HG03095 (cell line): ENCODE data around the gene SNX15.
"Not testable (repeated sequence)": the region's sequence is repeated elsewhere in the genome, so short reads cannot be mapped to it uniquely, and the experiment has no call there.

Experiments used
- ATAC-seq: cut with Tn5 transposase; IDR thresholded peaks from one replicate; pipeline ENCODE4 v1.9.1; 2021; ENCODE audit warnings: moderate library complexity; ENCODE audit not compliant: unreplicated experiment

Gene SNX15

GRCh38 chr11:65014726-65015227 is 12.5 kb upstream of the SNX15 start:
- no peak for ATAC-seq

GRCh38 chr11:65016705-65017104 is 10.5 kb upstream of the SNX15 start:
- no peak for ATAC-seq

GRCh38 chr11:65017937-65018336 is 9.3 kb upstream of the SNX15 start:
- no peak for ATAC-seq

GRCh38 chr11:65019824-65020223 is 7.4 kb upstream of the SNX15 start:
- ATAC-seq = no peak

GRCh38 chr11:65021003-65021402 is 6.2 kb upstream of the SNX15 start:
- no peak for ATAC-seq

GRCh38 chr11:65021509-65021908 is 5.7 kb upstream of the SNX15 start:
- ATAC-seq = no peak

GRCh38 chr11:65023502-65023901 is 3.7 kb upstream of the SNX15 start:
- ATAC-seq = not testable (repeated sequence)

GRCh38 chr11:65026810-65027209 is 429 bp upstream of the SNX15 start:
- no peak for ATAC-seq

GRCh38 chr11:65032216-65032615 is 5.0 kb downstream of the SNX15 start:
- no peak for ATAC-seq

- no peak for ATAC-seq
These were observed 7.2 kb downstream of the SNX15 start for GRCh38 chr11:65034423-65034822.

GRCh38 chr11:65035579-65035978 is 8.3 kb downstream of the SNX15 start:
- no peak for ATAC-seq

GRCh38 chr11:65036931-65037330 is 9.7 kb downstream of the SNX15 start:
- ATAC-seq = no peak

- ATAC-seq = no peak
These were observed 13.2 kb downstream of the SNX15 start for GRCh38 chr11:65040520-65040846.

GRCh38 chr11:65040847-65041622 is 13.8 kb downstream of the SNX15 start, which contains the start of gene SAC3D1:
TSS of gene SAC3D1 (plus strand) at chr11:65041210. CDS start at chr11:65041293, 83 bp downstream.
- peak; percentile 76 for ATAC-seq

- ATAC-seq = no peak
These were observed 15.7 kb downstream of the SNX15 start for GRCh38 chr11:65042891-65043290.

GRCh38 chr11:65043881-65044501 is 16.8 kb downstream of the SNX15 start:
- no peak for ATAC-seq

GRCh38 chr11:65045061-65045460 is 17.8 kb downstream of the SNX15 start:
- ATAC-seq = no peak

GRCh38 chr11:65045728-65046127 is 18.5 kb downstream of the SNX15 start:
- no peak for ATAC-seq

GRCh38 chr11:65047581-65048422 is 20.6 kb downstream of the SNX15 start:
- no peak for ATAC-seq

- ATAC-seq = no peak
These were observed 24.2 kb downstream of the SNX15 start for GRCh38 chr11:65051398-65051858.

- ATAC-seq = no peak
These were observed 26.7 kb downstream of the SNX15 start for GRCh38 chr11:65053827-65054508.
